Kidney (tissue), 11 donors: Measurements from ENCODE around the gene TBX20. TPM values are rescaled to one million over a fixed set of nuclear protein-coding genes. Genes with fewer than 3 reads are reported as not detected.
"Not testable (repeated sequence)": the region's sequence is repeated elsewhere in the genome, so short reads cannot be mapped to it uniquely, and the experiment has no call there.

ENCODE experiments used
- DNase-seq, 5 donors: peaks; one replicate each; pipeline ENCODE4 v3.0.0-alpha.2; 2013 to 2020
- FAIRE-seq: peaks from 2 replicates; lab custom pipeline; 2012; peaks lifted over from hg19 to GRCh38; lab: Jason Lieb, UNC
- H3K27ac ChIP-seq, 2 donors: one replicate each; pipeline ENCODE4 v1.7.0; 2013; ENCODE audit warnings: low read depth in 2 of 2, low read length in 2 of 2, inconsistent platforms in 1 of 2
- H3K27me3 ChIP-seq: one replicate; pipeline ENCODE4 v1.7.1; 2013; ENCODE audit warnings: low read length, inconsistent platforms; ENCODE audit not compliant: control insufficient read depth, insufficient read depth
- H3K36me3 ChIP-seq, 3 donors: one replicate each; pipeline versions ENCODE4 v1.7.0 to v1.7.1; 2013; ENCODE audit warnings: low read length in 3 of 3, control low read depth in 1 of 3, inconsistent platforms in 1 of 3; ENCODE audit not compliant: insufficient read depth in 3 of 3, control insufficient read depth in 2 of 3
- H3K4me1 ChIP-seq, 3 donors: one replicate each; pipeline versions ENCODE4 v1.7.0 to v1.7.1; 2013; ENCODE audit warnings: low read length in 3 of 3, inconsistent platforms in 1 of 3, low read depth in 1 of 3; ENCODE audit not compliant: control insufficient read depth in 2 of 3, insufficient read depth in 2 of 3
- H3K4me3 ChIP-seq, 3 donors: one replicate each; pipeline versions ENCODE4 v1.7.0 to v1.8.1; 2013; ENCODE audit warnings: low read length in 3 of 3, control low read depth in 1 of 3, inconsistent platforms in 1 of 3
- H3K9ac ChIP-seq, 3 donors: one replicate each; pipeline versions ENCODE4 v1.7.0 to v1.7.1; 2013; ENCODE audit warnings: low read length in 3 of 3, control low read depth in 1 of 3, inconsistent platforms in 1 of 3
- H3K9me3 ChIP-seq, 3 donors: one replicate each; pipeline versions ENCODE4 v1.7.0 to v1.7.1; 2013; ENCODE audit warnings: low read length in 3 of 3, control low read depth in 1 of 3, inconsistent platforms in 1 of 3; ENCODE audit not compliant: control insufficient read depth in 2 of 3, insufficient read depth in 1 of 3
- intact Hi-C: fragments of 100-400 bp; cut with DNase I; formaldehyde crosslinking; loops from one replicate; pipeline ENCODE4 v1.11.1; 2022
- polyA plus RNA-seq: library from polyadenylated mRNA; stranded (reverse); fragments of 350-450 nt; fragmentation: Illumina TruSeq; extraction: RNeasy Lipid Tissue Mini Kit (QIAGEN cat#74804); gene quantifications from one replicate; pipeline ENCODE4 v1.2.3, GENCODE V29; 2014; ENCODE audit warnings: low read depth, low replicate concordance; ENCODE audit not compliant: insufficient read depth
- total RNA-seq: library from RNA; stranded (reverse); fragmentation: NEBNext Ultra II Directional; extraction: Animal tissue kit (Norgen Biotek cat#: 25700); gene quantifications from one replicate; pipeline ENCODE4 v1.2.1, GENCODE V29; 2021
- donor health status: control.
- donor health status: control.
- donor health status: DM: yes; HTN: yes; CAD: no.
- donor health status: Normal renal cell carcinoma (clear cell type).

Gene TBX20
- total and polyA plus RNA-seq, 2 donors from 2014 or later = not detected

DNA sequence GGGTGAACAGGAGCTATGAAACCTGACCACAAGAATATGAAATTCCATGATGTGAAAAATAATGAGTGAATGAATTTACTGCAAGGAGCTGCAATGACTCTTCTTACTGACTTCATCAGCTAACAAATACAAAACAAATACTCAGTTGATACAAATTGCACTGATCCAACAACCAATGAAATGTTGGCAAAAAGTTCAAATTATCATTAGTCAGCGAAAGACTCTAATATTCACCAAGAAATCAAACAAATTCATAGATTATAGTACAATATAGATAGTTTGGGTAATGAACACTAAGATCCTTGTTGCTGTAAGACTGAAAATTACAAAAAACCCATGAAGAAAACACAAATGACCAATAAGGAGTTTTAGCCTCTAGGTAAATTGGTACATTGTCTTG lies 49.0 kb downstream of the TBX20 start:
- H3K27me3 ChIP-seq, DNase-seq, H3K9ac ChIP-seq, H3K4me1 ChIP-seq, H3K27ac ChIP-seq, H3K36me3 ChIP-seq, H3K4me3 ChIP-seq, FAIRE-seq, intact Hi-C loops, H3K9me3 ChIP-seq: not testable (repeated sequence)

GRCh38 chr7:35204031-35204430 lies 49.9 kb downstream of the TBX20 start:
- intact Hi-C loops, FAIRE-seq, DNase-seq, H3K27ac ChIP-seq, H3K4me1 ChIP-seq, H3K27me3 ChIP-seq, H3K9me3 ChIP-seq, H3K4me3 ChIP-seq, H3K36me3 ChIP-seq, H3K9ac ChIP-seq: not testable (repeated sequence)

DNA sequence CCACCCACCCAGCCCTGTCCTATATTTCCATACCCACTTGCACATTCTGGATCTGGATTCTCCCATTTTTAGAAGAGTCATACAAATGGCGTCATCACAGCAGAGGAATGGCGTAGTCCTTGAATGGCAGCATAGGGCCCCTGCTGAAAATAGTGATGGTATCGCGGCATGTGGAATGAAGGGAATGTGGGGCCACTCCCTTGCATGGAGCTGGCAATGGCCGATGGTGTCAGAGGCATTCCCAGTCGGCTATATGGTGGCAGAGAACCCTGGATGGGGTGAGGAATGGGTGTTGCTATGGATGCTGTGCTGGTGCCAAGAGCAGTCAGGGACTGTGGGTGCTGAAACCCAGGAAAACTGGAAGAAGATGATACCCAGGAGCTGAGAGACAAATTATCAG lies 51.5 kb downstream of the TBX20 start:
- H3K4me1 ChIP-seq, H3K36me3 ChIP-seq, H3K9me3 ChIP-seq, H3K4me3 ChIP-seq, H3K27ac ChIP-seq, FAIRE-seq, DNase-seq, intact Hi-C loops, H3K27me3 ChIP-seq, H3K9ac ChIP-seq: not testable (repeated sequence)

DNA sequence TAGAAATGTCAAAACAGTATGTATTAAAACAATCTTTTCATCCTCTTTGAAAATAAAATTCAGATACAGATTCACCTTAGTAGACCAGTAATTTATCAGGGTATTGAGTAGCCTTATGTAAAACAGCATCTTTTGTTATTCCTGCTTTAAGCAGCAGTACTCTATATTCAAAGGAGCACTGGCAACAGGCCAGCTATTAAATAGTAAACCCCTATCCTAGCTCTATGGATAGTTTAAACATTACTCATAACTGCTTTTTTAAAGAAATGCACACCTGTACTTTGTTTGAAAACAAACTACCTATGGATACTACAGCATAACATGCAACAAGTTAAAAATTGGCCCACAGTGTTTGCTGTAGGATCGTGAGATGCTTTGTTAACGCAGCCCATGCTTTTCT lies 53.7 kb downstream of the TBX20 start:
- FAIRE-seq = peak; percentile 11
- H3K9me3 ChIP-seq, H3K27ac ChIP-seq, H3K27me3 ChIP-seq, H3K4me1 ChIP-seq, intact Hi-C loops, H3K9ac ChIP-seq, H3K4me3 ChIP-seq, H3K36me3 ChIP-seq: not testable (repeated sequence)
- peak in 2 of 5 donors; percentile 10 to 16 for DNase-seq

DNA sequence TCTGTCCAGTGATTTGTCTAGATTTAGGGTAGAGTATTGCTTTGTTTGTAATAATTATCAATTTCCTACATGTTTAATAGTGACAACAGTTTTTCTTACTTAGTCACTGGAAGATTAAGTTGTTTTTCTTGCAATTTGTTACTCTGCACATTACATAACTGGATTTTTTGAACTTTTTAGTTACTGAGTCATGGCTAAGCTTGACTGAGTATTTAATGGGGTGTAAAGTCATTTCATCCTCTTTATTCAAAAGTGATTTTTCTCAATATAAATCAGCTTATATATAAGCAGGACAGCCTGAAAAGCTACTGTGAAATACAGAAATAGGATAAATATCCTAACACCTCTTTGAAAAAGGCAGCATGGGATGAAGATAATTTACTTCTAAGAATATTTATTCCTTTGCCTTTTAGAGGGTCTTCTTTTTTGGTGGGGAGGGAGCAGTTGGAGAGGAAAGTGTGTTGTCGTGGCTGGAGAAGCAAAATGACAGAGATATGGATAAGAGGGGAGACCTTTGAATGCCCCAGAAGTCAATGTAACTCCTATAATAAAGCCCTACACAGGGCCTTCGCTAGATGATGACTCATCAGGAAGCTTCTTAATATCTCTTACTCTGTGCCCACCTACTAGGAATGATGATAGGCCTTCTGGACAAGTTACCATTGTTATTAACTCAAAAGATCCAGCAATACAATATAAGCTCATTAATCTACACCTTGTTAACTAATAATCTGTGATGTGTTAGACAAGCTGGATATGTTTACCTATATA lies 55.3 kb downstream of the TBX20 start:
- H3K9me3 ChIP-seq, H3K4me3 ChIP-seq, H3K4me1 ChIP-seq, intact Hi-C loops, H3K36me3 ChIP-seq, H3K27me3 ChIP-seq, H3K9ac ChIP-seq, H3K27ac ChIP-seq: not testable (repeated sequence)
- FAIRE-seq = peak; percentile 74
- peak in 1 of 5 donors; percentile 13 for DNase-seq

- intact Hi-C loops, H3K4me1 ChIP-seq, H3K4me3 ChIP-seq, H3K9ac ChIP-seq, H3K36me3 ChIP-seq, H3K27ac ChIP-seq, H3K9me3 ChIP-seq, H3K27me3 ChIP-seq, DNase-seq, FAIRE-seq: not testable (repeated sequence)
Measured at GRCh38 chr7:35191571-35191970, 62.3 kb downstream of the TBX20 start.

GRCh38 chr7:35190146-35190773 lies 63.6 kb downstream of the TBX20 start:
- intact Hi-C loops, H3K27me3 ChIP-seq: not testable (repeated sequence)
- peak; percentile 98 for FAIRE-seq

GRCh38 chr7:35186751-35187150 lies 67.1 kb downstream of the TBX20 start:
- H3K9ac ChIP-seq, intact Hi-C loops: not testable (repeated sequence)
- DNase-seq = peak; percentile 36 to 66 (median 43)

More at GRCh38 chr7:35190146-35190773, 63.6 kb downstream of the TBX20 start:
- H3K9me3 ChIP-seq, DNase-seq, H3K9ac ChIP-seq, H3K27ac ChIP-seq, H3K36me3 ChIP-seq, H3K4me1 ChIP-seq, H3K4me3 ChIP-seq: not testable (repeated sequence)

More at GRCh38 chr7:35186751-35187150, 67.1 kb downstream of the TBX20 start:
- not testable (repeated sequence) for FAIRE-seq, H3K27me3 ChIP-seq, H3K4me1 ChIP-seq, H3K27ac ChIP-seq, H3K36me3 ChIP-seq, H3K9me3 ChIP-seq
- H3K4me3 ChIP-seq = peak overlapping the region in 2 of 3 donors; percentile 3 to 49
